GM19035 (cell line): Measurements from ENCODE around the gene SYT8.

Experiments used
- ATAC-seq: cut with Tn5 transposase; IDR thresholded peaks from one replicate; pipeline ENCODE4 v1.9.1; 2021; ENCODE audit not compliant: unreplicated experiment

Gene SYT8

DNA sequence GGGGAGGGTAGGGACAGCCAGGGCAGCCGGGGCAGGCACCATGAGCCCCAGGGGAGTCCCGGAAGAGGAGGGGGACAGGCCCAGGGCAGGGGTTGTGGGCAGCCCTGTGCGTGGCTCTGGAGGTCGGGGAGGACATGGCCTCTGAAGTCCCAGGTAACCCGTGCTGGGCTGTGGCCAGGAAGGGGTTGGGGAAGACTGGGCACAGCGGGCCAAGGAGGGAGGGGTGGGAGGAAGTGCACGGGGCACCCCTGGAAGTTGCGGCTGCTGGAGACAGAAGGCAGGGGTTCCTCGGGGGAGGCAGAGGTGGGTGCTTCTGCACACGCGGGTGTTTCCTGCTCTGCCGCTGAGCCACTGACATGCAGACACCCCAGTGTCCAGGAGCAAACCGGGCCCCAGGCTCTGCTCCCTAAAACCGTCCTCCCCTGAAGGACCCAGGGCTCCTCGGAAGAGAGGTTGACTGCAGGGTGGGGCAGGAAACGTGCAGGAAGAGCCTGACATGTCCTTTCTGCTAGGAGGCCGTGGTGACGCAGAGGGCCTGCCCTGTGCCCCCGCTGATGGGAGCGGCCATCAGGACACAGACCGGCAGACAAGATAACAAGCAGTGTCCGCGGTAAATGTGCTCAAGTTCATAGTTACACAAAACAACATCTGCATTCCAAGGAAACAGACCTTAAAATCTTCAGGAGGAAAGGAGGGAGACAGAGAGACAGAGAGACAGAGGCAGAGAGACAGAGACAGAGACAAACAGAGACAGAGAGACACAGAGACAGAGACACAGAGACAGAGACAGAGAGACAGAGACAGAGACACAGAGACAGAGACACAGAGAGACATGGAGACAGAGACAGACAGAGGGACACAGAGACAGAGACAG, 9.7 kb downstream of the SYT8 start:
- no peak for ATAC-seq

DNA sequence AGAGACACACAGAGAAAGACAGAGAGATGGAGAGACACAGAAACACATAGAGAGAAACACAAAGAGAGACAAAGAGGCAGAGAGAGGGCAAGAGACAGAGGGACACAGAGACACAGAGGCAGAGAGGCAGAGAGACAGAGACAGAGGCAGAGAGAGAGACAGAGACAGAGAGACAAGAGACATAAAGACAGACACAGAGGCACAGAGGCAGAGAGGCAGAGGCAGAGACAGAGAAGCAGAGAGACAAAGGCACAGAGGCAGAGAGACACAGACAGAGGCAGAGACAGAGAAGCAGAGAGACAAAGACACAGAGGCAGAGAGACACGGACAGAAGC, 10.3 kb downstream of the SYT8 start:
- ATAC-seq, result no peak

DNA sequence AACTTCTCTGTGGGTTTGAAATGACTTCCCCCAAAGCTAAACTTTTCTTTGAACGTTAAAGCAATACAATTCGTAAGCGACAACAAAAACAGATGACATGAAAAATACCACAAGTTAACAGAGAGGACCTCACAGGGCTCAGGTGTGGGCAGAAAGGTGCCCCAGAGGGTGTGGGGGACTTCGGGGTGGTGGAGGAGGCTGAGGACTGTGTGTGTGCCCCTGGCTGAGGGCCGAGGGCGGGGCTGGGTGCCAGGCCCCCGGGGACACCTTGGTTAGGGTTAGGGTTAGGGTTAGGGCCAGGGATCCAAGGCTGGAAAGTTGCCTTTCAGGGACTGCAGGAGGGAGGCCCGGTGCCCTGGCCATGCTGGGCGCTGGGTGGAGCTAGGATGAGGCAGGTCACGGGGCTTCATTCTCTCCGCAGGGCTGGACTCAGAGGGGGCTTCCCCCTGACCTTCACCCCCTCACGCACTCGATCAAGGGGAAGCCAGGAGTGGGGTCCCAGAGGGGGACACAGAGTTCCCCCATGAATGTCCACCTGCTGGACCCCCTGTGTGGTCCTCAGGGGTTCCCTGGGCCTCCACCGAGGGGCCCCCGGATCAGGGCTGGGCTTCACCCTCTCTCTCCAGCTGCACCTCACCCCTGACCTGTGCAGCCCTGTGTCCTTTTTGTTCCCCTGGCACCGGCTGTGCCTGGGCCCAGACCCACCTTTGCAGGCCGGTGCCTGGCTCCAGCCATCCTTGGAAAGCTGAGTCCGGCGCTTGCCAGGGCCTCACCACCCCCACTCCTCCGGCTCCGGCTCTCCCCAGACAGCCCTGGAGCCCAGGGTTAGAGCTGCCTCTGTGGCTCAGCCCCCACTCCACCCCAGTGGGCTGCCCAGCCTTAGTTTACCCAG, 11.0 kb downstream of the SYT8 start:
- ATAC-seq, result no peak

DNA sequence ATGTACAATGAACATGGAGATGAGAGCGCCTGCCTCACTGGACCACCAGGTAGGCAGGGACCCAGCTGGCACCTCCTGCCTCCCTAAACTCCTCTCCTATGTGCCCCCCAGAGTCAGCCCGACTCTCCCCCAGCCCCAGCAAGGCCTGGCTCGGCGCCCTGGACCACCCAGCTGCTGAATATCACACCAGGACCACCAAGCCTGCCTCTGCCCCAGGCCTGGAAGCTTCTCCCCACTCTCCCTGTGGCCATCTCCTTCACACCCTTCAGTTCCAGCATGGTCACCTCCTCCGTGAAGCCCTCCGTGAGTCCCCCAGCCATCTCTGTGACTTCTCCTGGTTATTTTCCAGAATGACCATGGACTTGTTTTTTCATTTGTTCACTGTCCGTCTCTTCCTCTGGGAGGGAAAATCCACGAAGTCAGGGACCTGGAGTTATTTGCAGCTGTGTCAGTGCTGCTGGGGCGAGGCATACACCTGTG, 11.7 kb downstream of the SYT8 start:
- ATAC-seq, result no peak

DNA sequence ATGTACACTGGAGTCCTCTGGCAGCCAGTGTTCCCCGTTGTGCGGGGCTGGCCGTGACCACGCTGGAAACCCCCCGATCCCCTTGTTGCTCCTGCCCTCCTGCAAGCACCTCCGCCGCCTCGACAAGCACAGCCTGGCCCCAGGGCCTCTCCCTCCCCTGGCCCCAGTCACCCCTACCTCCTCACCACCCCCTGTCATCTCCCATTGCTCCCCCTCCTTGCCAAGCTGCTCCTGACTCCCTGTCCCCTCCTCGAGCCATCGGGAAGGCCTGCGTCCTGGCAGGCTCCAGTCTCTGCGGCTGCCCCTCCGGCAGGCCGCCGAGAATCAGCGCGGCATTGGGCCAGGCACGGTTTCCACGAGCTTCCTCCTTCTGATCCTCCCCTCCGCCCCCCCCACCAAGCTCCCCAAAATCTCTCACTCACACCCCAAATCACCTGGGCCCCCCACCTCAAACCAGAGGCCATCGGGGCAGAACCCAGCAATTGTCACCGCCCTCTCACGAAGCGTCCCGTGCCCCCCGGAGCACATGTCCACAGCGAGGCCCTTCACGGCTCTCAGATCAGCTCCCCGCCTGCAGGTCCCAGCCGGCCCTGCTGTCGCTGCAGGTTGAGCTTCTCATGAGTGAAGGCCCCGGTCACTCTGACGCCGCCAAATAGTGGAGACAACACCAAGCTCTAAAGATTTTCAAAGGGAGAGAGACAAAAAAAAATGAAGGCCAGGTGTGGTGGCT, 12.4 kb downstream of the SYT8 start:
- ATAC-seq, result no peak

DNA sequence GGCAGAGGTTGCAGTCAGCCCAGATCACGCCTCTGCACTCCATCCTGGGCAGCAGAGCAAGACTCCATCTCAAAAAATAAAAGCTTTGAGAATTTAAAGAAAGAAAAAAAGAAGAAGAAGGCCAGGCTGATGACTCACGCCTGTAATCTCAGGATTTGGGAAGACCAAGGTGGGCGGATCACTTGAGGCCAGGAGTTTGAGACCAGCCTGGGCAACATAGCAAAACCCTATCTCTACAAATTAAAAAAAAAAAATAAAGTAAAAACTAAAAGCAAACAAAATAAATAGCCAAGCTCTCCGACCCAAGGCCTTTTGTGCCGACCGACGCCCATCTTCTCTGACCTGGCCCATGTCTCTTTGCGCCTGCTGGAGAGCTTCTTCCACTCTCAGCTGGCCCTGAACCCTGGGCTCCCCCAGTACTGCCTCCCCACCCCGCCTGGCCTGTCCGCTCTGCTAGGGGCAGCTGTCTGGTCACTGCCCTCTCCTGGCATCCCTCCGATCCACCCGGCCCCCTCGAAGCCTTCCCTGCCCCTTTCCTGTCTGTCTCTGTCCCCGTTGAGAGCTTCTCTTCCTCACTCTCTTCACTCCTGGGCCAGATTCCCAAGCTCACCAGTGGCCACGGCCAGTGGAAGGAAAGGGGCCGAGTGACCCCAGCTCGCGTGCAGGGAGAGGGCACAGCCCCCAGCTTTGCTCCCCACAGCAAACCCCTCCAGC, 13.3 kb downstream of the SYT8 start:
- ATAC-seq, result no peak

DNA sequence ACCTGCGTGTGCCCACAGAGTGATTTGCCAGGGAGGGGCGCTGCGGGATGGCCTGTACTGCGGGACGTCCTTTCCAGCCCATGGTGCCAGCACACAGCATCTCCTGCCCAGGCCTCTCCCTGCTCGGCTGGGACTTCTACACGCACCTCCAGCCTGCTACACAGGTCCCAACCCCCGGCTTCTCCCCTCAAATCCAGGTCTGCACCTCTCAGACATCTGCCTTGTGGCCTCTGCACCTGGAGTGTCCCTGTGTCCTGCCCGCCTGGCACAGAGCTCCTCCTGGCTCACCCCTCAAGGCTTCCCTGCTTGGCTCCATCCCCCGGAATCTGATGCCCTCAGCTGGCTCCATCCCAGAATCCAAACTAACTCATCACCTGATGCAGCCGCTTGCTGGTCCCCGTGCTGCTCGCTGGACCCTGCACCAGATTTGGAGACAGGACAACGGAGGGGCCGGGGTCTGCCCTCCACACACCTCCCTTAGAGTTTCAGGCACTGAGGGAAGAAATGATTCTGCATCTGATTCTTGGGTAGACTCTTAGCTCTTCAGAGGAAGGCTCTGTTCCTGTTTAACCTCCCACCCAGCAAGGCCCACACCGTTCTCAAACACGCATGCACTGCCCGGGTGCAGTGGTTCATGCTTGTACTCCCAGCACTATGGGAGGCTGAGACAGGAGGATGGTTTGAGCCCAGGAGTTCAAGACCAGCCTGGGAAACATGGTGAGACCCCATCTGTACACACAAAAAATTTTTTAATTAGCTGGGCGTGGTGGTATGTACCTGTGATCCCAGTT, 14.0 kb downstream of the SYT8 start:
- ATAC-seq, result no peak

DNA sequence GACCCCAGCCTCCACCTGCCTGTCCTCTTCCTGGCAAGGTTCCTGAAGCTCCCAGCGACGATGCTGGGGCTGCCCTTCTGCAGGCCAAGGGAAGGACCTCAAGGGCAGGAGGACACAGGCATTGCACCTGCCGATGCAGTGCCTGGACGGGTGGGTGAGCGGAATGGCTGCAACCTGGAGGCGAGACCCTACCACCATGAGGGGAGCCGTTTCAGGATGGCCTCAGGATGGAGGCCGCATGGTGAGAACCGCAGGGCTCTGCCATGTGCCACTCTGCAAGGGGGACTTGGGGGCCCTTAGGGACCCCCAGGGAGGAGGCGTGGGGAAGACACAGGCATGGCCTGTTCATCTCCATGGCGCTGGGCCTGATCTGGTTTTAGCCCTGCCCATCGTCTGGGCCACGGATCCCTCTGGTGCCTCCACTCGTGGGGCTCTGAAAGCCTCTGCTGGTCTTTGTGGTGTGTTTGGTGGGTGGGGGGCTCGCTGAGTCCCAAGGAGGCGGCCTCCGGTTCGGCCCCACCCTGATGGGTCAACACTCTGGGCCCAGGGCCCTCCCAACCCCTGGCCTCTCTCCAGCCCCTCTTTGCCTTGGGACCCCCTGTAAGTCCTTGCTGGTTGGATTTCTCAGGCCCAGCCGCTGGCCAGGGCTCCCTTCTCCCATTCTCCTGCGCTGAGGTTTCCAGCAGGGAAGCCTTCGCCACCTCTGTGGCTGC, 16.8 kb downstream of the SYT8 start:
- no peak for ATAC-seq

DNA sequence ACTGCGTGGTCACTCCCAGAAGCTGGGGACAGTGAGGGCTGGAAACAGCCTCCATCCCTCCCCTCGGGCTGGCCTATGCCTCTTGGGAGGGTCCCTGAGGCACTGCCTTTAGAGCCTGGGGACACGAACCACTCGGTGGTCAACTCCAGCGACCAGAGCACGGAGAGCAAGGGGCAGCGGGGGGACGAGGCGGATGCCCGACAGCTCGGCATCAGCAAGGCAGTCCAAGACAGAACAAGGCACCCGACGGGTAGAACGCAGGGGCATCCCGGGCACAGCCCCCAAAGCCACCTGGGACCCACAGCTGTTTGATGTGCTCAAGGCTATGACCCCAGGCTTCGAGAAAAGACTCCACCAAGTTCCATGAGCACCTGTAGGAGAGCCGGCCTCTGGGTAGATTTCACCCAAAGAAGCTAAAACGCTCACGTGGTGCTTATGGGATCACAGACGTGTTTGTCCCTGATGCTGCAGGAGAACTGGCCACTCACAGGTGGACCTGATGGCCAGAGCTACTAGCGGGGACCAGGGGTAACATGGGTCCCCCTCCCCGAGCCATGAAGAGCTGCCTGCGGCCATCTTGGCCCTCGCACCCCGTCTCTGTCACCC, 17.6 kb downstream of the SYT8 start:
- no peak for ATAC-seq

DNA sequence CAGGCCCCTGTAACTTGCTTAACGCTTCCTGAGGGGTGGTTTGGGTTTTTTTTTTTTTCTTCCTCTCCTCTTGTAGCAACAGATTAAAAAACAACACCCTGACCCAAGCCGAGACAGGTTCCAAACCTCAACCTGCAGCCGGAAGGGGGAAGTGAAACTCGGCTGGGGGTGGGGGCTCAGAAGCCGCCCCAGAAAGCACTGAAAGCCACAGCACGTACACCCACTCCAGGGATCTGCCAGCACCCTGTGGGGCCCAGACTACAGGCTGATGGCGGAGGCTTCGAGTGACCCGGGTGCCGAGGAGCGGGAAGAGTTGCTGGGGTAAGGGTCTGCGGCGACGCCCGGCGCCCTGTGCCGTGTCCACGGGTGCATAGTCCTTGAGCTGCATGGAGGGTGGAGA, 18.1 kb downstream of the SYT8 start, which contains the start of gene LSP1:
Gene LSP1 (plus strand): TSS at position 208 of the 400 bp plus-strand sequence. CDS start 61 bp downstream, at position 269.
- ATAC-seq, result peak; percentile 41

DNA sequence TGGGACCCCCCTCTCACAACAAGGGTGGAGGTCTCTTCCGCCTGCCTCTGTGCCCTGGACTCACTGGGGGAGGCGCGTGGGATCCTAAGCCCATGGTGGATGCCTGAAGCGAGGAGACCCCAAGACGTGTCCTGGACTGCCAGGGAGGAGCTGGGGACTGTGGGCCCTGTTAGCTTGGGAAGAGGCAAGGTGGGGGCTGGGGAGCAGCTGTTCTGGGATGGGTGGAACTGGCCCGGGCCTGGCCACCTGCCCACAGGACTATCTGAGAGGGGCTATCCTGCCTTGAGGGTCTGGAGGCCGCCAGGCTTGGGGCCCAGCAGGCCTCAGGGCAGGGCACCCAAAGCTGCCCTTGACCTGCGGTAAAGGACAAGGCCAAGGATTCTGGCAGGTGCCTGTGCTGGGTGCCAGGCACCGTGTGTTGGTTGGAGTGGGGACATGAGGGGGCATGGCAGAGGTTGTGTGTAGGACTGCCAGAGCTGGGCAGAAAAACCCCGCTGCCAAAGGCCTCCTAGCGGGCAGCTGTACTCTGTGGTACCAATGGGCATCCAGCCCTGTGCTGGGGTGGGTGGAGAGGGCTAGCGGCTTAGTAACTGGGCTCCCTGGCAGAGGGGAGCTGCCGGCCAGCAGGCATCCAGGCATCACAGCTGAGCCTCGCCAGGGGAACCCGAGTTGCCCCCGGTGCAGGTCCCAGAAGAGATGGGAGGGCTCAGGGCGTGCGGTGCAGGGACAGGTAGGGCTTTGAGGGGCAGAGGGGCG, 18.8 kb downstream of the SYT8 start:
- ATAC-seq, result no peak

DNA sequence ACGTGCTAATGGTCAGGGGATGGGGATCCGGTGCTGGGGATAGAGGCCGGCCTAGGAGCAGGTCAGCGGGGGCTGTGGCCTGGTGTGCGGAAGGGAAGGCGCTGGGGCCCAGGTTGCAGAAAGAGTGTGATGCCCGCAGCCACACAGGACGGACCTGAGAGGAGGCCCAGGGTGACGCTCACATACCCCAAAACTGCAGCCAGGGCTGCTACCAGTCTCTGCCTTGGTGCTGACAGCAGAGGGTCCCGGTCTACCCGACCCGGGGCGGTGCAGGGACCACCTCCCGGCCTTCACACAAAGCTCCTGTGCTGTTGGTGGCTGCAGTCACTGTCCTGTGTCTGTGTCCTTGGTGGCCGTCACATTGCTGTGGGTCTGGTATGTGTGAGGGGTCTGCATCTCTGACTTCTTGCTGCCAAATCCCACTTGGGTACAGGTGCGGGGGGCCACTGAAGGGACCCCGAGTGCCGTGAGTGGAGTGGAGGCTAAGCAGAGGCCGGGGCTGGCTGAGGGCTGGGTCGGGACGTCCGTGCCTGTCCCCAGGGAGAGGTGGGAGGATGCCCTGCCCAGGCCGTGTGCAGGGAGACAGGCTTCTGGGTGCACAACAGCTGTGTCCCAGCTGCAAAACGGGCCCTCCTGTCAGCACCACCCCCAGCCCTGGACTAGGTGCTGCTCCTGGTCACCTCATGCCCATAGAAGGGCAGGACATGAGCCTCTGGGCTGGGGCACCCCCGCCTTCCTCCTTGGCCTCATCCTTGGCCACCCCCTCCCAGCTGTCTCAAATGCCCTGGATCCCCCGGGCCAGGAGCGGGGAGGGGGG, 19.6 kb downstream of the SYT8 start:
- peak; percentile 13 for ATAC-seq

DNA sequence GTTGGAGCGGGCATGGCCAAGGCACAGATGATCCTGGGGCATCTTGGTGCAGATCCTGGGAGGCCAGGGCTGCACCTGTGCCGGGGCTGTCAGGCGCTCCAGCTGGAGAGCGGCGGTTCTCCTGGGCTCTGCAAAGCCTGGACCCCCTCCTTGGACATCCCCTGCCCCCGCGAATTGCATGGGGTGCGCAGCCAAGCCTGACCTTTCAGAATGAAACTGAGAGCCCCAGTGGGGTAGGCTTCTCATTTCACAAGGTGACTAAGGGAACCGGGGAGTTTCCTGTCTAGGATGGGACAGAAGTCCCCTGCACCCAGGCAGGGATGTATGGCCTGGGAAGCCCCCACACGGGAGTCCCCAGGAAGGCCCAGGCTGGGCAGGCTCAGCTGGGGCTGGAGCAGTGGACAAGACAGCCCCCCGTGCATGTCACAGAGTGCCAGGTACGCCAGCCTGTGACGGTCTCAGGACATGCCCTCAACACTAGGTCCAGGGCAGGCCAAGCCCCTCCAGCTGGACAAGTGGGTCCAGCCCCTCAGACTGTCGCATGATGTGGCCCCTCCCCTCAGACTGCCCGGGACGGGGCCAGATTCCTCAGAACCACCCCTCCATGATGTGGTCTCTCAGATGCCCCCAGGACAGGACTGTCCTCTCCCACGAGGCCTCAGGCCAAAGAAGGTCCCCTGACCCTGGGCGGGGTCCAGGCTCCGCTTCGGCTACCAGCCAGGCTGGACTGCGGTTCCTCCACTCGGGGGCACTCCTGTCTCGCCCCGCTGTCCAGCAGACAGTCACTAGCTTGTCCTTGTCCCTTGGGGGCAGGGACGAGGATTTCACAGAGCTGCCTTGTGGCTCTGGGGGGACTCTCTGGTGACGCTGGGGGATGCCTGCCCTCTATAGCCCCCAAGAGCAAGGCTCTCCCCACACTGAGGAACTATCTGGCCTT, 20.4 kb downstream of the SYT8 start:
- ATAC-seq, result peak; percentile 35

DNA sequence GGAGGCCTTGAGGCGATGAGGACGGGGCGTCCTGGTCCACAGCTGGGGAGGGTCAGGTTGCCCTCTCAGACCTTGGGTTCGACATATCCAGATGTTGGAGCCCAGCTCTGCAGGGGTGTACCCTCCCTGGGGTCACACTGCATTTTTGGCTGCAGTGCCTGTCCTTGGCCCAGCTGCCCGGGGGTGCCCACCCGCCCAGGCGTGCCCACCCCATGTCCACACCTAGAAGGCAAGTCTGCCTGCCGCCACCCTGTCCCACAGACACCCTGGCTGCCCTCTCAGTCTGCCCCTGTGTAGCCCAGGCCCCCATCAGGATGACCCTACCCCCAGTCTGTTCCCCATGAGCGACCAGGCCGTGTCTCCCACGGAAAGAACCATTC, 21.1 kb downstream of the SYT8 start:
- no peak for ATAC-seq

DNA sequence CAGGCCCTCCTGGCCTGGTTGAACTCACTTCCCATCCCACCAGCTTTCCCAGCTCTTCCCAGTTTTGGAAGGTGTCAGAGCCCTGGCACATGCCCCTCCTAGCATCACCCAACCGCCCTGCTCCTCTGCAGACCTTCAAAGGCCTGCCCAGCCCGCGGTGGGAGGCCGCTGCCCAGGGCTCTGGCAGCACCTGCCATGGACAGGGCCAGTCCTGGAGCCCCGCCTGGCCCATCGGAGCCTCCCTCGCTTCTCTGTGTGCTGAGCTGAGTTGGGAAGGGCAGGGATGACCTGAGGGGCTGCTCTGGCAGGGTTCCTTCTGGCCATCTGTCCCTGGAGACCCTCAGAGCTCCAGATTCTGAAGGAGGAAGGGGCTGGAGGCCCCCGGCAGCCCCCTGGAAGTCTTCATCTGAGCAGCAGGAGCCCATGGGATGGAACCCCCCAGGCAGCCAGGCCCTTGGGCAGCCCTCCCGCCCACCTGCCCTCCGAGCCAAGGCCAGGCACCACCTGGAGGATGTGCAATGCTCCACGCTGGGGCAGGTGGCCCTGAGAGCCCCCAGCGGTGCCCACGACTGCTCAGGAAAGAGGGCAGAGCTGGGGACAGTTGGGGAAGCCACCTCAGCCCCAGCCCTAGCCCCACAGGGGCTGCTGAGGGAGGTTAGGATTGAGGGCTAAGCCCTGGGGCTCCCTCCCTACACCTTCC, 21.7 kb downstream of the SYT8 start:
- ATAC-seq, result no peak

DNA sequence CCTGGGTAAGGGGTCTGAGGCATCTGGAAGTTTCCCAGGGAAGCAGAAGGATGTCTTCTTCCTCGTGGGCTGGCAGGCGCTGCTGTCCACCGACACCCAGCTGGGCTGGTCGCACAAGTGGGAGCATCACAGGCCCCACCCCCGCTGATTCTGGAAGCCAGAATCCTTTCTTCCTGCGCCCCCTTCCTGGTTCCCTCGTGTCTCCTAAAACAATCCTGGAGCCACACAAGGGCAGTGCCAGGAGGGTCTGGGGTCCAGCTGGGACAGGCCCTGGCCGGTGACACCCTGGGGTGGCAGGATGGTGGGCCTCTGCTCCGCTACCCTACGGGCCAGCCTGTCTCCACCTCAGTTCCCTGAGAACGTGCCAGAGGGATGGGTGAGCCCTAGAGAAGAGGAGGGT, 22.3 kb downstream of the SYT8 start:
- no peak for ATAC-seq
